Measurements from ENCODE around the gene SEC16A.

The SEC16A gene, protein sequence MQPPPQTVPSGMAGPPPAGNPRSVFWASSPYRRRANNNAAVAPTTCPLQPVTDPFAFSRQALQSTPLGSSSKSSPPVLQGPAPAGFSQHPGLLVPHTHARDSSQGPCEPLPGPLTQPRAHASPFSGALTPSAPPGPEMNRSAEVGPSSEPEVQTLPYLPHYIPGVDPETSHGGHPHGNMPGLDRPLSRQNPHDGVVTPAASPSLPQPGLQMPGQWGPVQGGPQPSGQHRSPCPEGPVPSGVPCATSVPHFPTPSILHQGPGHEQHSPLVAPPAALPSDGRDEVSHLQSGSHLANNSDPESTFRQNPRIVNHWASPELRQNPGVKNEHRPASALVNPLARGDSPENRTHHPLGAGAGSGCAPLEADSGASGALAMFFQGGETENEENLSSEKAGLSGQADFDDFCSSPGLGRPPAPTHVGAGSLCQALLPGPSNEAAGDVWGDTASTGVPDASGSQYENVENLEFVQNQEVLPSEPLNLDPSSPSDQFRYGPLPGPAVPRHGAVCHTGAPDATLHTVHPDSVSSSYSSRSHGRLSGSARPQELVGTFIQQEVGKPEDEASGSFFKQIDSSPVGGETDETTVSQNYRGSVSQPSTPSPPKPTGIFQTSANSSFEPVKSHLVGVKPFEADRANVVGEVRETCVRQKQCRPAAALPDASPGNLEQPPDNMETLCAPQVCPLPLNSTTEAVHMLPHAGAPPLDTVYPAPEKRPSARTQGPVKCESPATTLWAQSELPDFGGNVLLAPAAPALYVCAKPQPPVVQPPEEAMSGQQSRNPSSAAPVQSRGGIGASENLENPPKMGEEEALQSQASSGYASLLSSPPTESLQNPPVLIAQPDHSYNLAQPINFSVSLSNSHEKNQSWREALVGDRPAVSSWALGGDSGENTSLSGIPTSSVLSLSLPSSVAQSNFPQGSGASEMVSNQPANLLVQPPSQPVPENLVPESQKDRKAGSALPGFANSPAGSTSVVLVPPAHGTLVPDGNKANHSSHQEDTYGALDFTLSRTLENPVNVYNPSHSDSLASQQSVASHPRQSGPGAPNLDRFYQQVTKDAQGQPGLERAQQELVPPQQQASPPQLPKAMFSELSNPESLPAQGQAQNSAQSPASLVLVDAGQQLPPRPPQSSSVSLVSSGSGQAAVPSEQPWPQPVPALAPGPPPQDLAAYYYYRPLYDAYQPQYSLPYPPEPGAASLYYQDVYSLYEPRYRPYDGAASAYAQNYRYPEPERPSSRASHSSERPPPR (N-terminal part only)

GRCh38 chr9:136482793-136483588 lies at the start of gene SEC16A:
SEC16A (minus strand) TSS chr9:136483040; CDS start chr9:136477615, 5,425 bp downstream.
- H3K4me3 ChIP-seq (ENCODE audit: low read length), result peak within 1 kb of the TSS; percentile 90
- DNase-seq (ENCODE audit: low read depth), result peak; percentile 80
- TF ChIP-seq, protein P1, sequence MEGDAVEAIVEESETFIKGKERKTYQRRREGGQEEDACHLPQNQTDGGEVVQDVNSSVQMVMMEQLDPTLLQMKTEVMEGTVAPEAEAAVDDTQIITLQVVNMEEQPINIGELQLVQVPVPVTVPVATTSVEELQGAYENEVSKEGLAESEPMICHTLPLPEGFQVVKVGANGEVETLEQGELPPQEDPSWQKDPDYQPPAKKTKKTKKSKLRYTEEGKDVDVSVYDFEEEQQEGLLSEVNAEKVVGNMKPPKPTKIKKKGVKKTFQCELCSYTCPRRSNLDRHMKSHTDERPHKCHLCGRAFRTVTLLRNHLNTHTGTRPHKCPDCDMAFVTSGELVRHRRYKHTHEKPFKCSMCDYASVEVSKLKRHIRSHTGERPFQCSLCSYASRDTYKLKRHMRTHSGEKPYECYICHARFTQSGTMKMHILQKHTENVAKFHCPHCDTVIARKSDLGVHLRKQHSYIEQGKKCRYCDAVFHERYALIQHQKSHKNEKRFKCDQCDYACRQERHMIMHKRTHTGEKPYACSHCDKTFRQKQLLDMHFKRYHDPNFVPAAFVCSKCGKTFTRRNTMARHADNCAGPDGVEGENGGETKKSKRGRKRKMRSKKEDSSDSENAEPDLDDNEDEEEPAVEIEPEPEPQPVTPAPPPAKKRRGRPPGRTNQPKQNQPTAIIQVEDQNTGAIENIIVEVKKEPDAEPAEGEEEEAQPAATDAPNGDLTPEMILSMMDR (conservative IDR thresholded peaks at IDR 0.05; ENCODE audit: low read depth, low read length), result no peak

DNA sequence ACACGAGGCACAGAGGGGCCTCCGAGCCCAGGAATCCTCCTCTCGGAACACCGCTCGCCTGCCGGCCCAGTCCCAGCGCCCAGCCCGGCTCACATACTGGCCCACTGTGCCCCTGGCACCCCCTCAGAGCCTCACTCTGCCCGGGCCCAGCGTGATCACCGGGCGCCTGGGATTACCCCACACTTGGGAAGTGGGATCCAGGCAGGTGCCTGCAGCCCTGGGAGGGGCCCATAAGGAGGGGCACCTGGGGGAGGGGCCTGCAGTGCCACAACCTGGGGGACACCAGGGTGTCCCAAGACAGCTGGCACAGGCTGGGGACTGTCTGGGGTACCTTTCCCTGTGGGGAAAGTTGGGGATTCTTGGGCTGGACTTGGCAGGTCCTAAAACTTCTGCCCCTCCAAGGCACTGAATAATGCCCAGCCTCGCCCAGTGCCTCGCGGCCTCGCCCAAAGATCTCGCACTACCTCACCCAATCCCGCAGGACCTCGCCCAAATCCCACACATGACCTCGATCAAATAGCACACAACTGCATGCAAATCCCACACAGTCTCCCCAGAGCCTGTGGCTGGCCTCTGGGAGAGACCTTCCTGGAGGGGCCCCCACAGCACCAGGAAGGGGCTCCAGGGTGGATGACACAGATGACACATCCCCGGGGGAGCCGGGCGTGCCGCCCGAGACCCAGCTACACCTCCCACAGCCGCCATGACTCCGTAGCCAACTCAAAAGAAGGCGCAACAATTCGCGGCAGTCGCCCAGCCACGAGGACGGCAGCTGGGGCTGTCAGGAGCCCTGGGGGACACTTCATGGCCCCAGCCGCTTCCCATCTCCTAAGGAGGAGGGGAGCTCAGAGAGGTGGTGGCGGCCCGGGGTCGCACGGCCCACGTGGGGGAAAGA lies 49.3 kb upstream of the SEC16A start:
- no peak for DNase-seq (ENCODE audit: low read depth)
- H3K4me3 ChIP-seq (ENCODE audit: low read length), result no peak overlapping the region
- TF ChIP-seq, protein P1 (conservative IDR thresholded peaks at IDR 0.05; ENCODE audit: low read depth, low read length), result no peak

- no peak for DNase-seq (ENCODE audit: low read depth)
- TF ChIP-seq, protein P1 (conservative IDR thresholded peaks at IDR 0.05; ENCODE audit: low read depth, low read length), result no peak
- no peak overlapping the region for H3K4me3 ChIP-seq (ENCODE audit: low read length)
Observed at GRCh38 chr9:136531186-136531903, 48.5 kb upstream of the SEC16A start.

DNA sequence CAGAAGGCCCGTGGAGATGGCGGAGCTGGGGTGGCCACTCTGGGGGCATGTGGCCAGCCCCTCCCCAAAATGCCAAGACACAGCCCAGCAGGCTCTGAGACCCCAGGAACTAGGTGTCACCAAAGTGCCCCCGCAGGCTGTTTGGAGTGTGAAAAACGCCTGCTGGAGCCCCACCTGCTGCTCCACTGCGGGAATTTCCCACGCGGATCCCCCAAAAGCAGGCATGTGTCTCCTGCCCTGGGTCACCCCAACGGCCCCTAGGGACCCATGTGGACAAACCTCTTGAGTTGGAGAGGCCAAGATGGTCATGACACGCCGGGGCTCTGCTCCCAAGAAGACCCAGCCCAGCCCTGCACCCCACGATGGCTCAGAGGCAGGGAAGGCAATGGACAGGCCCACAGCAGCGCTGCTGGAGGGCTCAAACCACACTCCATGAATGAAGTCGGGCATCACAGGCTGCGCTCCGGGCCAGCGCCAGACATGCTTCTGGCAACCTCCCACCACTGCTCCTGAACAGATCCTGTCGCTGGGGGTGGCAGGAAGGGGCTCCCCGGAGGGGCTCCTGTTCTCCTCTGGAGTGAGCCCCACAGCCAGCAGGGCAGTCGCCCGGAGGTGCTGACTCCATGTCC lies 47.7 kb upstream of the SEC16A start:
- no peak overlapping the region for H3K4me3 ChIP-seq (ENCODE audit: low read length)
- TF ChIP-seq, protein P1 (conservative IDR thresholded peaks at IDR 0.05; ENCODE audit: low read depth, low read length), result no peak
- DNase-seq (ENCODE audit: low read depth), result no peak
